ENCODE data around the gene MGA. TPM values are rescaled to one million over a fixed set of nuclear protein-coding genes. Genes with fewer than 3 reads are reported as not detected.

The MGA gene
- total RNA-seq, 6 experiments from 2014 or later = 11.8 to 16.6 (median 15.3) TPM

- DNase-seq = no peak
- Mint-ChIP-seq H3K36me3 (ENCODE audit: low read depth) (peaks cover 20% of the 10 kb centered on the region), H3K27me3 (ENCODE audit: insufficient read depth) (no peaks in the 10 kb centered on the region; the same call in 1 of the 2 replicates), H3K4me3 (no peak overlapping the region), H3K4me1 (ENCODE audit: low read depth) (peaks cover 7% of the 10 kb centered on the region; the same call in 1 of the 2 replicates), H3K27ac (no peak overlapping the region), H3K9me3 (no peaks in the 10 kb centered on the region)
- TF ChIP-seq CTCF (IDR thresholded peaks at IDR 0.05) = no peak
Measured at GRCh38 chr15:41816788-41817187, 156.6 kb downstream of the MGA start.

GRCh38 chr15:41817327-41817726 lies 157.1 kb downstream of the MGA start:
- Mint-ChIP-seq H3K4me1 (ENCODE audit: low read depth) (peaks cover 7% of the 10 kb centered on the region; the same call in 1 of the 2 replicates), H3K27ac (no peak overlapping the region), H3K9me3 (no peaks in the 10 kb centered on the region), H3K4me3 (no peak overlapping the region), H3K36me3 (ENCODE audit: low read depth) (peaks cover 20% of the 10 kb centered on the region), H3K27me3 (ENCODE audit: insufficient read depth) (no peaks in the 10 kb centered on the region; the same call in 1 of the 2 replicates)
- DNase-seq = no peak
- no peak for TF ChIP-seq CTCF (IDR thresholded peaks at IDR 0.05)

GRCh38 chr15:41817781-41818180 lies 157.6 kb downstream of the MGA start:
- Mint-ChIP-seq H3K9me3 (no peaks in the 10 kb centered on the region), H3K27me3 (ENCODE audit: insufficient read depth) (no peaks in the 10 kb centered on the region; the same call in 1 of the 2 replicates), H3K27ac (no peak overlapping the region), H3K4me1 (ENCODE audit: low read depth) (peaks cover 7% of the 10 kb centered on the region; the same call in 1 of the 2 replicates), H3K36me3 (ENCODE audit: low read depth) (peaks cover 23% of the 10 kb centered on the region), H3K4me3 (no peak overlapping the region)
- no peak for TF ChIP-seq CTCF (IDR thresholded peaks at IDR 0.05)
- no peak for DNase-seq

DNA sequence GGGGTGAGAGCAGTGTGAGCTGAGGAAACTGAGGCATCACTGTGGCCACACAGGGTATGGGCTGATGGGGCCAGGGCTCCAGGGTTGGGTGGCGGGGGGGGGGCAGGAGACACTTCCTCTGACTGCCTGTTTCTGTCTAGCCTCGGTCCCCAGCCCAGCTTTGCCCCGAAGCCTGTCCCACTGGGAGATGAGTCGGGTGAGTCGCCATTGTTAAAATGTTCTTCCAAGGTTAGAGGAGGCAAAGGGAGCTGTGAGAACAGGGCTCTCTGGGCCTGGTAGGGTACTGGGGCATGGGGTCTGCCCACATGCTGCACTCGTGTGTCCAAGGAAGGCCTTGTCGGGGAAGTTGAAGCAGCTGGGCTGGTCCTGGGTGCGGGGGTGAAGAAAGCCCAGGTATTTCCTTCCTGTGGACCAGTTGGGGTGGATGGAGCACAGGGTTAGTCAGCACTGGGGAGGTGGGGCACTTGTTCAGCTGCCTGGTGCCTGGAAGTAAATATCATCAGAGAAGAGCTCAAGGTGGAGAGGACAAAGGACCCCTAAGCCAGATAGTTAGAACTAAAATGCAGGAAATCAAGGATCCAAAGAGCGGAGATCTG lies 159.3 kb downstream of the MGA start:
- Mint-ChIP-seq H3K27me3 (ENCODE audit: insufficient read depth) (no peaks in the 10 kb centered on the region), H3K27ac (no peak overlapping the region), H3K36me3 (ENCODE audit: low read depth) (peaks cover 20% of the 10 kb centered on the region), H3K4me3 (no peak overlapping the region), H3K4me1 (ENCODE audit: low read depth) (peaks cover 7% of the 10 kb centered on the region; the same call in 1 of the 2 replicates), H3K9me3 (no peaks in the 10 kb centered on the region)
- no peak for TF ChIP-seq CTCF (IDR thresholded peaks at IDR 0.05)
- DNase-seq = no peak

- no peak for TF ChIP-seq CTCF (IDR thresholded peaks at IDR 0.05)
- Mint-ChIP-seq H3K9me3 (no peaks in the 10 kb centered on the region), H3K27me3 (ENCODE audit: insufficient read depth) (no peaks in the 10 kb centered on the region), H3K4me3 (no peak overlapping the region), H3K4me1 (ENCODE audit: low read depth) (peaks cover 7% of the 10 kb centered on the region; the same call in 1 of the 2 replicates), H3K27ac (no peak overlapping the region; the same call in 1 of the 2 replicates), H3K36me3 (ENCODE audit: low read depth) (peaks cover 16% of the 10 kb centered on the region)
- DNase-seq = no peak
Measured at GRCh38 chr15:41820791-41821423, 160.7 kb downstream of the MGA start.

All from HFFc6 (cell line).